NCI-H748 treated with DMSO at 0.1 percent for 48 hours (cell line): Measurements from ENCODE around the gene BFSP1.

Experiments
- DNase-seq: peaks from one replicate; lab custom pipeline; 2025; lab: John Stamatoyannopoulos, UW

The BFSP1 gene

DNA sequence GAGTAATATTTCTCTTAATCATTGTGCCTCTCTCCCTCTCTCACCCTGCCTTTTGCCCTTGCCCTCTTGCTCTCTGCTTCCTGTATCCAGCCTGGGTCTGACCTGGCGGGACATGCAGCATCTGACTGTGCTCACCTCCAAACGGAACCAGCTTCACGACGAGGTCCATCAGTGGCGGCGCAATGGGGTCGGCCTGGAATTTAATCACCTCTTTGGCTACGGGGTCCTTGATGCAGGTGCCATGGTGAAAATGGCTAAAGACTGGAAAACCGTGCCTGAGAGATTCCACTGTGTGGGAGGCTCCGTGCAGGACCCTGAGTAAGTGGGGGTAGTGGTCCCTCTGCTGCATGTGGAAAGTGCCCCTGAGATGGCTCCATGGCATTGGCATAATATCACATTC lies 65.9 kb downstream of the BFSP1 start:
- DNase-seq = no peak

DNA sequence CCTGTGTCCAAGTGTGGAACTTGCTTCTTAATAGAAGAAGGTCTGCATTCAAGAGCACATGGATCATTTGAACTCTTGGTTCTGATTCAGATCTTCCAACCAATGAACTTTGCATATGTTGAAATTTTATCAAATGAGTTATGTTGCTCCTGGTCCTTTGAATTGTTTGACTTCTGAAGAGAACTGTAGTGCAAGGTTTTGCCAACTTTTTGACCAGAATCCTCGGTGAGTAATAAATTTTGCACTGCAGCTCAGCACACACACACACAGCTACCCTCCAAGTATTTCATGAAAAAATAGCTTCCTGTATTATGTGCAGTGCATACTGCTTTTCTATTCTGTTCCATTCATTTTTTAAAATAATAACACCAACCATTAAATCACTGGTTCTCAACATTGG lies 67.5 kb downstream of the BFSP1 start:
- no peak for DNase-seq

DNA sequence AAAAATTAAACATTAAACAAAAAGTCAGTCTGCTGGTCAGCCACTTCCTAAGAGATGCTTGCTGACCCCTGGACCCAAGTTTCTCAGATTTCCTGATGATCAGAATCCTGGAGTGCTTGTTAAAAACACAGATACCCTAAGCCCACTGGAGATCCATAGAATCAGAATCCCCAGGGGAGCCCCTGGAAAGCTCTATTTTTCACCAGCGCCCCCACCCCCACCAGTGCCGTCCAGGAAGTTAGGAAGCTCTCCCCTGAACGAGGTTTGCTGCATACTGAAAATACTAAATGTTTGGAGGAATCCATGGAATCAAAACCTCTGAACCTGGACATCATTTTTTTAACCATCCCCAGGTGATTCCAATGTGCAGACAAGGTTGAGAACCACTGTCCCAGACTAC lies 69.2 kb downstream of the BFSP1 start:
- no peak for DNase-seq

DNA sequence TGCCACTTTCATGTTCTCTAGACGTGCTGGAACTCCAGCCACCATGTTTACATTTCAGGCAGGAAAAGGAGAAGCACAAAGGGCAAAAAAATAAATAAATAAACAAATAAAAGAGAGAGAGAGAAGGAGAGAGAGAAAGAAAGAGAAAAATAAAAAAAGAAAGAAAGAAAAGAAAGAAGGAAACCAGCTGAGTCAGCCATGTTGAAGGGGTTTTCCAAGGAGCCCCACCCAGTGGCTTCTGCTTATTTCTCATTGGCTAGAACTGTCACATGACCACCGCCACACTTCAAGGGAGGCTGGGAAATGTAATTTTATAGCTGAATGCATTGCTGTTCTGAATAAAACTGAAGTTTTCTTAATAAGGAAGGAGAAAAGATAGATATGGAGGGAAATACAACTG lies 71.1 kb downstream of the BFSP1 start:
- no peak for DNase-seq

DNA sequence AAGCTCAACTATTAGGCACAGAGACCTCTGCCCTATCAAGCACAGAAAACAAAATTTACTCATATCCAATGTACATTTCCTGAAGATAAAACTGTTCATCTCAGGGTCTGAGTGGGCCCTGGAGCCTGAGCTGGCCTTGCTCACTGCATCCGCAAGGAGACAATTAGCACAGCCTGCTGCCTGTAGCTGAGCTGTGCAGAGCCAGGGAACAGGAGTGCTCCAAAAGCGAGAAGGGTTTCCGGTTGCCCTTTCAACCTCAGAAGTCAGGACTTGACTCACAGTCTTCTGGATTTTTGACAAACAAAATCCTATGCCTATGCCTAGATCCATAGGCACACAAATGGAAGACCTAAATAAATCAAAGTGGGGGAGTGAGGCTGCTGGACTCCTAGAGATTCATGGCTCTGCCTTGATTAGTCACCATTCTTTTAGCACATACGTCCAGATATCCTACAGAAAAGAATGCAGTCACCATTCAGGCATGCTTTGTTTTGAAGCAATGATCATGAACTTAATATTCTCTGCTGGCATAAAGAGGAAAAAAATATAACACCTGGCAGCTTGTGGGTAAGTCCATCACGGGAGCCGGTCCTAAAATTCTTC lies 73.5 kb downstream of the BFSP1 start:
- DNase-seq = no peak

DNA sequence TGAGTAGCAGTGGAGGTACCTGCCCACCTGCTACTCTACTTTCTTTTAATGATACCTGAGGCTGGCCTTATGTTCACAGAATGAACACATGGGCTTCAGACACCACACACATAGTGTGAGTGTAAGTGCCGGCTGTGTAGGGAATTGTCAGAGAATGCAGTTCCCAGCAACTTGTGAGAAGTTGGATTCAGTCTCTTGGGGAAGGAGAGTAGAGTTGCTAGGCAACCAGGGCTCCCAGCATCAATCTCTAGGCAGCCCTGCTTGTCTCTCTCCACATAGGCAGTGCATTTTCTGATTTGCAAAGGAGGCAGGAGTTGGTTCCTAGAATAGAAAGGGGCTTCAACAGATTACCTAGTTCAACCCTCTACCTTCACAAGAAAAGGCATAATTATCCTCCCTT lies 74.1 kb downstream of the BFSP1 start:
- DNase-seq = no peak

DNA sequence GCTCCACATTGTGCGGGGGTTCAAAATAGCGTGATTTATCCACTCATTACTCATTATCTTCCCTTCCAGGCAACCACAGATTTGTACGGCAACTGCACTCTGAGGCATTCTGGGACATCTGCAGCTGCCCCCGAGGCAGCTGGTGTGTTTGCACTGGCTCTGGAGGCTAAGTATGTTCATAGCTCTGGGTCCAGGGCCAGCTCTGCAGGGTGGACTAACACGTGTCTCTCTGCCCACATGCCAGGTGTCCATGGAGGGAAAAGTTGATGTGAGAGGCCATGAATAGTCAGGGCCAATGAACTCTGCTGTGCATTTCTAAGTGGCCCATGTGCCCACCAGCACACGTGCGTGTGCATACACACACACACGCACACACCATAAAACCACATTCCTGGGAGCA lies 74.9 kb downstream of the BFSP1 start:
- no peak for DNase-seq

DNA sequence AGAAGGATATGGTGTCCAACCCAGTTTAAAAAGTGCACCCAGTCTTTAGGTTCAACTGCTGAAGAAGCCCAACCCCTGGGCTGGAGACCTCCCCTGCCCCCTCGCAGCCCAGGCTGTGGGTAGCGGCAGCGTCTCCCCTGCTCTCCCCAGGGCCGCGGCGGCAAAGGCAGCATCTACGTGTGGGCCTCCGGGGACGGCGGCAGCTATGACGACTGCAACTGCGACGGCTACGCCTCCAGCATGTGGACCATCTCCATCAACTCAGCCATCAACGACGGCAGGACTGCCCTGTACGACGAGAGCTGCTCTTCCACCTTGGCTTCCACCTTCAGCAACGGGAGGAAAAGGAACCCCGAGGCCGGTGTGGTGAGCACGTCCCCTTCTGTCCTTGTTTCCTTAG lies 77.6 kb downstream of the BFSP1 start:
- no peak for DNase-seq

DNA sequence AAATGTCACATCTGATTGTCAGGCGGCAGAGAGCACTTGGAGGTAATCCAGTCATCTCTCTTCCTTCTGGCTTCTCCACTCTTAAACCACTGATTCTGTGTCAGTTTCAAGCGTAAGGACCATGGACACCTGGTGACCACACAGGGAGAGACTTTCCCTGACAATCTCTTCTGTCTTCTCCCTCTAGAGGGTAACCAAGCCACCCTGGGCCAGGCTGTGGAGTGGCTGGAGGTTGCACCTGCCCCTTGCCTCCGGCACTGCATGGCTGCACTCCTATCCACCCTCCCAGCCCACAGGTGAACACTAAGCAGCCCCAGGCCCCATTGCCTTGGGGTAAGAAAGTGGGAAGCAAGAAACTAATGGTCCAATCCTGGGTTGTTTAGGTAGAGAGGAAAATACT lies 78.7 kb downstream of the BFSP1 start:
- no peak for DNase-seq

DNA sequence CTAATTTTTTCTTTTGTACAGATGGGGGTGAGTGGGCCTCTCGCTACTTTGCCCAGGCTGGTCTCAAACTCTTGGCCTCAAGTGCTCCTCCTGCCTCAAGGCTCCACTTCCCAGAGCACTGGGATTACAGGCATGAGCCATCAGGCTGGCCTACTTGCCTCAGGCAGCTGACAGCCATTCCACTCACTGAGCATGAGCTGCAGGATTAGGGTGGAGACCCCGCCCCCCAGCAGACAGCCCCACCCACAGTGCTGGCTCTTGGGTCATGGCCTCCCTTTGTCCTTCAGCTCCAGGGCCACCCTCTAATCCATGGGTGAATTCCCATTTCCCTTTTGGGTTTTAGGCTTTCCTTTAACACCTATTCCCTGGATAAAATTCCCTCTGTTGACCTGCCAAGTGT lies 82.1 kb downstream of the BFSP1 start:
- no peak for DNase-seq

DNA sequence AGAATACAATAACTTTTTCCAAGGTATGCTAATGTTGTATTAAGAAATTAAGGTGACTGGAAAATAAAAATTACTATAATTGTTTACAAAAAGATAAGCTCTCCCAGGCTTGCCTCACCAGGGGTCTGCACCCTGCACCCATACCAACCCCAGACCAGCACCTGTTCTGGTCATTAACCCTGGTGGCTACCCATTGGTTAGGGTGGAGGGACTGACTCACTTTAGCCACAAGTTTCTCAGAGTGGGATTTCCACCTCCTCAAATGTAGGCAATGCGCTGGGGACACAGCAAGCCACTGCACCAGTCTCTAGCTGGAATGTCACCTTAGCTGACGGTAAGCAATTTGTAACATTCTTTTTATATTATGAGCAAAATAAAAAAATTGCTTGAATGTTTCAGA lies 83.1 kb downstream of the BFSP1 start:
- DNase-seq = no peak

DNA sequence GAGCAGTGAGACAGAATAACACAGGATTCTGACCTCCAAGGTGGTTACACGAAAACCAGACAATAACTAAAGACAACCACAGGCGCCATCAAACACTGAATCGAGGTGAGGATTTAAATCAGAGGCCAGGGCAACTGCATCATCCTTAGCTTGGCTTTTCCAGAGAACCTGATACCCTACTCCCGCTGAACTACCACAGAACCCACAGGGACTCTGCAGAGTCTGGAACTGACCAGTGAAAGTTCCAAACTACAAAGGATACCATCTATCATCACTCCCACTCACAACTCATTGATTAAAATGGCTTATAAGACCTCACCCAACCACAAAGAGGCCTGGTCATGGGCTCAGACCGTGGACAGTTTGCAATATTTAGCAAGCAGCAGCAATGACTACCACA lies 85.0 kb downstream of the BFSP1 start:
- DNase-seq = no peak

DNA sequence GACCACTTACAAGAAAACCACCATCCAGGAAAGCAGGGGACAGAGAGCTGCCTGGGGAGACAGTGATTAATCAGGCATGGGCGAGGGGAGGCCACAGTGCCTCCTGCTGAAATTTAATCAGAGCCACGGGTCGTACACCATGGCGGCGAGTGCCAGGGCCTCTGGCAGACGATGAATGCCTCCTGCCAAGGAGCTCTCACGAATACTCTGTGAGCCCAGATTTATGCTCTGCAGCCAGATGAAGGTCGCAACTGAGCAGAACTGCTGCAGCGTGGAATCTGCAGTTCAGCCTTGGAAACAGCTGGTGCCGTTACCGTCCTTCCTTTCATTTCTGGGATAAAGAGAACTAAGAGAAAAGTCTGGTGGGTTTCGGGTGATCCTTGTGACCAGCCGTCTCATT lies 85.6 kb downstream of the BFSP1 start:
- DNase-seq = no peak

DNA sequence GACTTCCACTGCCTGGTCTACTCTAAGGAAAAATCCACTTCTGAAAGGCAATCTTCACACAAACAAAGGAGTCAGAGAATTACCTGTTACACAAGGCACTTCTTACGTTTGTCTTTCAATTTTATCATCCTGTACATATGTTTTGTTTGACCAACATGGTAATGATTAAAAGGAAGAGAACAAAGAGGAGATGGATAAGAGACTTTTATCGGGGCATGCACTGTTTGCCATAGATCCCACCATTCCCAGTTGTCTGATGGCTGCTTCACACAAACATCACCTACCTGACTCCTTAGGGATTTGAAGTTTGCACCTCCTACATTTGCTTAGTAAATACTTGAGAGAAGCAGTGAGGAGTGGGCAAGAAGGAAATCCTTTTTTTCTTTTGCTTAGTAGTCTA lies 87.1 kb downstream of the BFSP1 start:
- no peak for DNase-seq
